ENCODE results near the gene STX18.

- TF ChIP-seq CTCF (IDR thresholded peaks at IDR 0.05) (no peak), POLR2A (IDR thresholded peaks at IDR 0.05) (no peak), POLR2AphosphoS5 (IDR thresholded peaks at IDR 0.05) (no peak)
These were observed 2.4 kb downstream of the STX18 start for GRCh38 chr4:4539481-4539880.

All from prostate gland (tissue), 2 donors.